ENCODE results near the gene RAB27B.
"Not testable (repeated sequence)": the region's sequence is repeated elsewhere in the genome, so short reads cannot be mapped to it uniquely, and the experiment has no call there.

RAB27B gene

GRCh38 chr18:54828281-54828881 lies at the start of gene RAB27B:
TSS of gene RAB27B (plus strand) at chr18:54828477. CDS start at chr18:54877586, 49,109 bp downstream.
- DNase-seq (ENCODE audit: low read depth): peak; percentile 82

GRCh38 chr18:54780285-54780861 lies 47.9 kb upstream of the RAB27B start:
- H3K4me3 ChIP-seq (ENCODE audit: low read depth, low read length): no peak overlapping the region
- DNase-seq (ENCODE audit: low read depth): no peak

More at GRCh38 chr18:54828281-54828881, at the start of gene RAB27B:
- peak within 1 kb of the TSS; percentile 61 for H3K4me3 ChIP-seq (ENCODE audit: low read depth, low read length)

GRCh38 chr18:54780970-54781369 lies 47.3 kb upstream of the RAB27B start:
- H3K4me3 ChIP-seq (ENCODE audit: low read depth, low read length): no peak overlapping the region
- DNase-seq (ENCODE audit: low read depth): no peak

- DNase-seq (ENCODE audit: low read depth): no peak
- H3K4me3 ChIP-seq (ENCODE audit: low read depth, low read length): no peak overlapping the region
These were observed 45.1 kb upstream of the RAB27B start for GRCh38 chr18:54783139-54783538.

GRCh38 chr18:54786206-54786605 lies 42.1 kb upstream of the RAB27B start:
- H3K4me3 ChIP-seq (ENCODE audit: low read depth, low read length): no peak overlapping the region
- DNase-seq (ENCODE audit: low read depth): no peak

GRCh38 chr18:54787121-54787520 lies 41.2 kb upstream of the RAB27B start:
- no peak for DNase-seq (ENCODE audit: low read depth)
- no peak overlapping the region for H3K4me3 ChIP-seq (ENCODE audit: low read depth, low read length)

- DNase-seq (ENCODE audit: low read depth): peak; percentile 48
- no peak overlapping the region for H3K4me3 ChIP-seq (ENCODE audit: low read depth, low read length)
These were observed 40.7 kb upstream of the RAB27B start for GRCh38 chr18:54787616-54788015.

GRCh38 chr18:54790109-54790508 lies 38.2 kb upstream of the RAB27B start:
- H3K4me3 ChIP-seq (ENCODE audit: low read depth, low read length): no peak overlapping the region
- DNase-seq (ENCODE audit: low read depth): no peak

- DNase-seq (ENCODE audit: low read depth): no peak
- H3K4me3 ChIP-seq (ENCODE audit: low read depth, low read length): no peak overlapping the region
These were observed 36.6 kb upstream of the RAB27B start for GRCh38 chr18:54791657-54792056.

- no peak overlapping the region for H3K4me3 ChIP-seq (ENCODE audit: low read depth, low read length)
- no peak for DNase-seq (ENCODE audit: low read depth)
These were observed 36.2 kb upstream of the RAB27B start for GRCh38 chr18:54792079-54792478.

GRCh38 chr18:54794823-54795222 lies 33.5 kb upstream of the RAB27B start:
- no peak overlapping the region for H3K4me3 ChIP-seq (ENCODE audit: low read depth, low read length)
- no peak for DNase-seq (ENCODE audit: low read depth)

- no peak overlapping the region for H3K4me3 ChIP-seq (ENCODE audit: low read depth, low read length)
- no peak for DNase-seq (ENCODE audit: low read depth)
These were observed 30.1 kb upstream of the RAB27B start for GRCh38 chr18:54798186-54798585.

- H3K4me3 ChIP-seq (ENCODE audit: low read depth, low read length): no peak overlapping the region
- no peak for DNase-seq (ENCODE audit: low read depth)
These were observed 26.9 kb upstream of the RAB27B start for GRCh38 chr18:54801374-54801773.

GRCh38 chr18:54802178-54802577 lies 26.1 kb upstream of the RAB27B start:
- DNase-seq (ENCODE audit: low read depth): no peak

GRCh38 chr18:54802686-54803395 lies 25.4 kb upstream of the RAB27B start:
- no peak overlapping the region for H3K4me3 ChIP-seq (ENCODE audit: low read depth, low read length)
- no peak for DNase-seq (ENCODE audit: low read depth)

More at GRCh38 chr18:54802178-54802577, 26.1 kb upstream of the RAB27B start:
- no peak overlapping the region for H3K4me3 ChIP-seq (ENCODE audit: low read depth, low read length)

- peak; percentile 78 for DNase-seq (ENCODE audit: low read depth)
These were observed 22.5 kb upstream of the RAB27B start for GRCh38 chr18:54805571-54806334.

GRCh38 chr18:54806526-54806925 lies 21.8 kb upstream of the RAB27B start:
- no peak for DNase-seq (ENCODE audit: low read depth)
- no peak overlapping the region for H3K4me3 ChIP-seq (ENCODE audit: low read depth, low read length)

More at GRCh38 chr18:54805571-54806334, 22.5 kb upstream of the RAB27B start:
- no peak overlapping the region for H3K4me3 ChIP-seq (ENCODE audit: low read depth, low read length)

GRCh38 chr18:54807303-54807702 lies 21.0 kb upstream of the RAB27B start:
- no peak for DNase-seq (ENCODE audit: low read depth)
- no peak overlapping the region for H3K4me3 ChIP-seq (ENCODE audit: low read depth, low read length)

- not testable (repeated sequence) for DNase-seq (ENCODE audit: low read depth); H3K4me3 ChIP-seq (ENCODE audit: low read depth, low read length)
These were observed 17.6 kb upstream of the RAB27B start for GRCh38 chr18:54810662-54811061.

- DNase-seq (ENCODE audit: low read depth): no peak
These were observed 15.4 kb upstream of the RAB27B start for GRCh38 chr18:54812885-54813284.

More at GRCh38 chr18:54812885-54813284, 15.4 kb upstream of the RAB27B start:
- H3K4me3 ChIP-seq (ENCODE audit: low read depth, low read length): no peak overlapping the region
